Measurements from ENCODE around the gene IL36A. TPM values are rescaled to one million over a fixed set of nuclear protein-coding genes. Genes with fewer than 3 reads are reported as not detected.

The IL36A gene
- total RNA-seq, 4 donors from 2014 or later: not detected

GRCh38 chr2:113011108-113011507 lies 5.8 kb downstream of the IL36A start:
- Histone ChIP-seq H3K4me3 (no peak overlapping the region), H3K27me3 (no peaks in the 10 kb centered on the region), H3K36me3 (no peaks in the 10 kb centered on the region), H3K4me1 (no peaks in the 10 kb centered on the region), H3K27ac (no peak overlapping the region), H3K9me3 (no peaks in the 10 kb centered on the region)
- intact Hi-C loops (cut with DNase I; ENCODE audit: low total_unique reads): no loop called here
- DNase-seq: no peak
- TF ChIP-seq CTCF (IDR thresholded peaks at IDR 0.05): no peak
- no peak for TF ChIP-seq POLR2A (IDR thresholded peaks at IDR 0.05)

GRCh38 chr2:113012436-113013335 lies 7.4 kb downstream of the IL36A start:
- no peaks in the 10 kb centered on the region for H3K9me3 ChIP-seq
- H3K27ac ChIP-seq: no peak overlapping the region
- DNase-seq: no peak
- intact Hi-C loops (cut with DNase I; ENCODE audit: low total_unique reads): no loop called here
- no peaks in the 10 kb centered on the region for H3K36me3 ChIP-seq
- H3K4me1 ChIP-seq: no peaks in the 10 kb centered on the region
- H3K27me3 ChIP-seq: no peaks in the 10 kb centered on the region
- no peak for TF ChIP-seq CTCF (IDR thresholded peaks at IDR 0.05)
- no peak for TF ChIP-seq POLR2A (IDR thresholded peaks at IDR 0.05)
- no peak overlapping the region for H3K4me3 ChIP-seq

- DNase-seq: no peak
- no peaks in the 10 kb centered on the region for H3K36me3 ChIP-seq
- no peak for TF ChIP-seq POLR2A (IDR thresholded peaks at IDR 0.05)
- TF ChIP-seq CTCF (IDR thresholded peaks at IDR 0.05): no peak
- H3K4me3 ChIP-seq: no peak overlapping the region
- H3K27ac ChIP-seq: no peak overlapping the region
- H3K27me3 ChIP-seq: no peaks in the 10 kb centered on the region
- no peaks in the 10 kb centered on the region for H3K9me3 ChIP-seq
- intact Hi-C loops (cut with DNase I; ENCODE audit: low total_unique reads): no loop called here
- no peaks in the 10 kb centered on the region for H3K4me1 ChIP-seq
Observed at GRCh38 chr2:113013336-113013661, 8.0 kb downstream of the IL36A start.

GRCh38 chr2:113014067-113014466 lies 8.8 kb downstream of the IL36A start:
- TF ChIP-seq POLR2A (IDR thresholded peaks at IDR 0.05) (no peak), CTCF (IDR thresholded peaks at IDR 0.05) (no peak)
- H3K27me3 ChIP-seq: no peaks in the 10 kb centered on the region
- no peaks in the 10 kb centered on the region for H3K36me3 ChIP-seq
- no peak for DNase-seq
- no peaks in the 10 kb centered on the region for H3K9me3 ChIP-seq
- no peaks in the 10 kb centered on the region for H3K4me1 ChIP-seq
- H3K27ac ChIP-seq: no peak overlapping the region
- intact Hi-C loops (cut with DNase I; ENCODE audit: low total_unique reads): no loop called here
- no peak overlapping the region for H3K4me3 ChIP-seq

GRCh38 chr2:113015042-113015441 lies 9.8 kb downstream of the IL36A start:
- intact Hi-C loops (cut with DNase I; ENCODE audit: low total_unique reads): no loop called here
- no peaks in the 10 kb centered on the region for H3K36me3 ChIP-seq
- no peak overlapping the region for H3K4me3 ChIP-seq
- TF ChIP-seq POLR2A (IDR thresholded peaks at IDR 0.05) (no peak), CTCF (IDR thresholded peaks at IDR 0.05) (no peak)
- no peaks in the 10 kb centered on the region for H3K27me3 ChIP-seq
- H3K27ac ChIP-seq: no peak overlapping the region
- H3K9me3 ChIP-seq: no peaks in the 10 kb centered on the region
- no peak for DNase-seq
- H3K4me1 ChIP-seq: no peaks in the 10 kb centered on the region
